Astrocyte of the cerebellum (primary cell): Measurements from ENCODE around the gene TRIM67.

Experiments
- DNase-seq: peaks from one replicate; pipeline ENCODE4 v3.0.0-alpha.2; 2011; ENCODE audit warnings: low read depth
- H3K4me3 ChIP-seq: 2 replicates; pipeline ENCODE4 v1.5.1; 2011; ENCODE audit warnings: mild to moderate bottlenecking, low read depth, low read length, moderate library complexity
- CTCF ChIP-seq: IDR thresholded peaks from 2 replicates; pipeline ENCODE4 v1.5.1; 2012; ENCODE audit warnings: low read length, low read depth, moderate library complexity, mild to moderate bottlenecking; ENCODE audit errors: missing control alignments
- in situ Hi-C: cut with HindIII; loops from 2 replicates; pipeline ENCODE4 v1.10.0; 2017; ENCODE audit warnings: low sequenced_read_pairs

TRIM67 gene

GRCh38 chr1:231162970-231163829 lies 1.3 kb downstream of the TRIM67 start:
- peak overlapping the region; percentile 42 for H3K4me3 ChIP-seq
- no peak for TF ChIP-seq CTCF
- in situ Hi-C loops: no loop called here
- DNase-seq: no peak

- no peak overlapping the region for H3K4me3 ChIP-seq
- in situ Hi-C loops: no loop called here
- TF ChIP-seq CTCF: no peak
- no peak for DNase-seq
Observed at GRCh38 chr1:231163830-231164427, 2.1 kb downstream of the TRIM67 start.

GRCh38 chr1:231165371-231165770 lies 3.5 kb downstream of the TRIM67 start:
- no peak for TF ChIP-seq CTCF
- in situ Hi-C loops: no loop called here
- no peak for DNase-seq
- H3K4me3 ChIP-seq: no peak overlapping the region

- no peak for TF ChIP-seq CTCF
- in situ Hi-C loops: no loop called here
Observed at GRCh38 chr1:231166398-231166797, 4.5 kb downstream of the TRIM67 start.

DNA sequence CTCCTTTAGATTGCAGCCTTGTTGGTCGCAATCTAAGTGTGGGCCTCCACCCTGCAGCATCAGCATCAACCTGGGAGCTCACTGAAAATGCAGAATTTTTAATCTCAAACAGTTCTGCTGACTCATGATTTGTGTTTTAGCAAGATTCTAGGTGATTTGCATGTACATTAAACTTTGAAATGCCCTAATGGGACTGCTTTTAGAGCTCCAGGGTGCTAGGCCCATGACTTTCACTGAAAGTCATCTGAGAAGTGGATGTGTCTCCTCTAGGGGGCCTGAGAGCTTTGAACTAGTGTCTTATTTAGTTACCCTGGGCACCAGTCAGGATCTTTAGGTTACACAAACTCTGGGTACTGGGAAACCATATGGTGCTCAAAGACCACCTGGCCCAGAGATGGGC lies 9.0 kb downstream of the TRIM67 start:
- no peak for DNase-seq
- in situ Hi-C loops: no loop called here
- H3K4me3 ChIP-seq: no peak overlapping the region
- peak; percentile 6 for TF ChIP-seq CTCF

More at GRCh38 chr1:231166398-231166797, 4.5 kb downstream of the TRIM67 start:
- no peak for DNase-seq
- no peak overlapping the region for H3K4me3 ChIP-seq

- in situ Hi-C loops: no loop called here
- TF ChIP-seq CTCF: no peak
- no peak for DNase-seq
- H3K4me3 ChIP-seq: no peak overlapping the region
Observed at GRCh38 chr1:231171623-231172197, 9.9 kb downstream of the TRIM67 start.
